ENCODE data around the gene PODXL2. TPM values are rescaled to one million over a fixed set of nuclear protein-coding genes. Genes with fewer than 3 reads are reported as not detected.

Gene PODXL2
- total RNA-seq, 1 donor = 0.86 TPM

- no peak for DNase-seq (ENCODE audit: low read depth)
- TF ChIP-seq, protein P1, sequence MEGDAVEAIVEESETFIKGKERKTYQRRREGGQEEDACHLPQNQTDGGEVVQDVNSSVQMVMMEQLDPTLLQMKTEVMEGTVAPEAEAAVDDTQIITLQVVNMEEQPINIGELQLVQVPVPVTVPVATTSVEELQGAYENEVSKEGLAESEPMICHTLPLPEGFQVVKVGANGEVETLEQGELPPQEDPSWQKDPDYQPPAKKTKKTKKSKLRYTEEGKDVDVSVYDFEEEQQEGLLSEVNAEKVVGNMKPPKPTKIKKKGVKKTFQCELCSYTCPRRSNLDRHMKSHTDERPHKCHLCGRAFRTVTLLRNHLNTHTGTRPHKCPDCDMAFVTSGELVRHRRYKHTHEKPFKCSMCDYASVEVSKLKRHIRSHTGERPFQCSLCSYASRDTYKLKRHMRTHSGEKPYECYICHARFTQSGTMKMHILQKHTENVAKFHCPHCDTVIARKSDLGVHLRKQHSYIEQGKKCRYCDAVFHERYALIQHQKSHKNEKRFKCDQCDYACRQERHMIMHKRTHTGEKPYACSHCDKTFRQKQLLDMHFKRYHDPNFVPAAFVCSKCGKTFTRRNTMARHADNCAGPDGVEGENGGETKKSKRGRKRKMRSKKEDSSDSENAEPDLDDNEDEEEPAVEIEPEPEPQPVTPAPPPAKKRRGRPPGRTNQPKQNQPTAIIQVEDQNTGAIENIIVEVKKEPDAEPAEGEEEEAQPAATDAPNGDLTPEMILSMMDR (IDR thresholded peaks at IDR 0.05; ENCODE audit: insufficient read depth, low read depth, low read length) = no peak
- H3K4me3 ChIP-seq (ENCODE audit: low read depth, low read length) = no peak overlapping the region
Measured at GRCh38 chr3:127718245-127718915, 89.4 kb downstream of the PODXL2 start.

DNA sequence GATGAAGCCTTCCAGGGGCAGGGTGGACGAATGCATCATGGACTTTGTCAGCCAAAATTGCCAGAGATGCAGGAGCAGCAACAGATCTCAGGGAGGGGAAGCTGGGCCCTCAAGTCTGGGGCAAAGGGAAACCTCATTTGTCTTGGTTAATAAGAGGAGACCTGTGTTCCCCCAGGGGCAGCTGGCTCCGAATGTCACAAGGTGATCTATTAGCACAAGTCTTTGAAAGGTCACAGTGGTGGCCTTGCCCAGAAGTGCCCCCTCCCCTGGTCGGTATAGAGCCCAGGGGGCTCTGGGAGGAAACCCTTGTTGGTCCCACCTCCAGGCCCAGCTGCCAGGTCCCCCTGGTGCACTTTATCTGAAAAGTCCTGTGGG, 89.9 kb downstream of the PODXL2 start:
- no peak overlapping the region for H3K4me3 ChIP-seq (ENCODE audit: low read depth, low read length)
- no peak for DNase-seq (ENCODE audit: low read depth)
- TF ChIP-seq, protein P1 (IDR thresholded peaks at IDR 0.05; ENCODE audit: insufficient read depth, low read depth, low read length) = no peak

DNA sequence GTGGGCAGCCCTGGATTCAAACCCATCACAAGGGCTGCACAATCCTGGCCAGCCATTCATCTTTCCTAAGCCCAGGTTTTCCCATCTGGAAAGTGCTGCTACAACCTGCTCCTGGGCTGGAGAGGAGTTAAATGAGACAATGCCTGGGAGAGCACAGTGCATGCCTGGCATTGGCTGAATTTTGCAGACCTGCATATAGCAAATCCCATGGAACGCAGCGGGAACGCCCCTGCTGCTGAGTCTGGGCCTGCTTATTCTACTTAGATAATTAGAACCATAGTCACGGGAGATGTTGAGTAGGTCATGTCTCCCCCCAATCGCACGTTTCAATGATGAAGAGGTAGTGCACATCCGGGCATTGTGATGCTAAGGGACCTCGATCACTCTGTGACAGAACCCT, 90.4 kb downstream of the PODXL2 start:
- DNase-seq (ENCODE audit: low read depth) = no peak
- TF ChIP-seq, protein P1 (IDR thresholded peaks at IDR 0.05; ENCODE audit: insufficient read depth, low read depth, low read length) = no peak

GRCh38 chr3:127720161-127720823, 91.3 kb downstream of the PODXL2 start:
- TF ChIP-seq, protein P1 (IDR thresholded peaks at IDR 0.05; ENCODE audit: insufficient read depth, low read depth, low read length) = no peak
- no peak overlapping the region for H3K4me3 ChIP-seq (ENCODE audit: low read depth, low read length)
- DNase-seq (ENCODE audit: low read depth) = no peak

More for the DNA sequence above, 90.4 kb downstream of the PODXL2 start:
- no peak overlapping the region for H3K4me3 ChIP-seq (ENCODE audit: low read depth, low read length)

- H3K4me3 ChIP-seq (ENCODE audit: low read depth, low read length) = no peak overlapping the region
- no peak for DNase-seq (ENCODE audit: low read depth)
- TF ChIP-seq, protein P1 (IDR thresholded peaks at IDR 0.05; ENCODE audit: insufficient read depth, low read depth, low read length) = no peak
Measured at GRCh38 chr3:127720985-127721935, 92.3 kb downstream of the PODXL2 start.

GRCh38 chr3:127722091-127722784, 93.3 kb downstream of the PODXL2 start:
- TF ChIP-seq, protein P1 (IDR thresholded peaks at IDR 0.05; ENCODE audit: insufficient read depth, low read depth, low read length) = no peak
- no peak for DNase-seq (ENCODE audit: low read depth)
- no peak overlapping the region for H3K4me3 ChIP-seq (ENCODE audit: low read depth, low read length)

All from fibroblast of villous mesenchyme (primary cell).